Measurements from ENCODE around the gene SKOR1. TPM values are rescaled to one million over a fixed set of nuclear protein-coding genes. Genes with fewer than 3 reads are reported as not detected.

SKOR1 gene
- total and polyA plus RNA-seq, 10 of the 15 experiments (the other 5 are each of a cell fraction or from before 2014, with no cell fraction given), result 0.04 to 0.36 (median 0.10) TPM; not detected in 4

GRCh38 chr15:67775998-67776397 lies 49.3 kb upstream of the SKOR1 start:
- H2AFZ ChIP-seq (ENCODE audit: control insufficient read depth, low read depth, low read length), result no peak overlapping the region
- SMC1A ChIA-PET (ENCODE audit: uncharacterized antibody, unreplicated experiment), result interaction anchor here (1.0 kb wide), 1 partner anchor 28 kb away, joined by 4 read pairs; no protein-coding TSS in a partner anchor
- RAD21 ChIA-PET (ENCODE audit: unreplicated experiment), result no interaction called here
- DNase-seq (ENCODE audit: low read depth, low spot score), result no peak
- no peaks in the 10 kb centered on the region for H3K9me3 ChIP-seq (replicated peaks; ENCODE audit: control insufficient read depth, insufficient read depth, low read length)
- WGBS (ENCODE audit: insufficient coverage, insufficient replicate concordance, low lambda C conversion rate, missing lambda C conversion rate), result 97% methylated on average over 3 of the region's 3 CpGs
- FAIRE-seq, result no peak
- no peak overlapping the region for H3K4me2 ChIP-seq (ENCODE audit: control insufficient read depth, insufficient read depth)
- H4K20me1 ChIP-seq (ENCODE audit: control insufficient read depth, insufficient read depth), result no peaks in the 10 kb centered on the region
- no TSS peak for BruUV-seq (replicated peaks)
- in situ Hi-C loops (cut with MboI) (no loop called here), intact Hi-C loops (cut with micrococcal nuclease; ENCODE audit: unreplicated experiment) (no loop called here)
- H3K4me3 ChIP-seq, result no peak overlapping the region
- no peaks in the 10 kb centered on the region for H3K27me3 ChIP-seq (replicated peaks in 1 of 2; ENCODE audit: control insufficient read depth in 2 of 2, insufficient read depth in 2 of 2, low read length in 1 of 2)
- H3K79me2 ChIP-seq (ENCODE audit: control insufficient read depth, insufficient read depth, low read length), result no peaks in the 10 kb centered on the region
- H3K9ac ChIP-seq (ENCODE audit: control insufficient read depth, insufficient read depth, low read length), result no peak overlapping the region
- no peaks in the 10 kb centered on the region for H3K4me1 ChIP-seq (ENCODE audit: control insufficient read depth, insufficient read depth, low read length)
- no peak for ATAC-seq
- no peak overlapping the region for H3K27ac ChIP-seq (ENCODE audit: control insufficient read depth, insufficient read depth)
- CTCF ChIA-PET, result interaction anchor here (0.7 kb wide), 1 partner anchor 107 kb away, joined by 3 read pairs; no protein-coding TSS in a partner anchor
- TF ChIP-seq NFXL1 (IDR thresholded peaks at IDR 0.05; ENCODE audit: borderline replicate concordance), result no peak
- TF ChIP-seq NFIC (IDR thresholded peaks at IDR 0.05; ENCODE audit: low read depth, low read length), result no peak
- no peak for TF ChIP-seq ZBED1 (IDR thresholded peaks at IDR 0.05; ENCODE audit: borderline replicate concordance)
- H3K36me3 ChIP-seq (ENCODE audit: control insufficient read depth in 2 of 2, insufficient read depth in 2 of 2, low read length in 1 of 2), result no peaks in the 10 kb centered on the region
- POLR2A ChIA-PET, result no interaction called here

GRCh38 chr15:67776600-67776999 lies 48.7 kb upstream of the SKOR1 start:
- Histone ChIP-seq H3K4me3 (no peak overlapping the region), H3K9me3 (replicated peaks; ENCODE audit: control insufficient read depth, insufficient read depth, low read length) (no peaks in the 10 kb centered on the region), H3K79me2 (ENCODE audit: control insufficient read depth, insufficient read depth, low read length) (no peaks in the 10 kb centered on the region), H4K20me1 (ENCODE audit: control insufficient read depth, insufficient read depth) (no peaks in the 10 kb centered on the region), H2AFZ (ENCODE audit: control insufficient read depth, low read depth, low read length) (no peak overlapping the region), H3K27ac (ENCODE audit: control insufficient read depth, insufficient read depth) (no peak overlapping the region), H3K27me3 (replicated peaks in 1 of 2; ENCODE audit: control insufficient read depth in 2 of 2, insufficient read depth in 2 of 2, low read length in 1 of 2) (no peaks in the 10 kb centered on the region), H3K36me3 (ENCODE audit: control insufficient read depth in 2 of 2, insufficient read depth in 2 of 2, low read length in 1 of 2) (no peaks in the 10 kb centered on the region), H3K4me1 (ENCODE audit: control insufficient read depth, insufficient read depth, low read length) (no peaks in the 10 kb centered on the region), H3K4me2 (ENCODE audit: control insufficient read depth, insufficient read depth) (no peak overlapping the region), H3K9ac (ENCODE audit: control insufficient read depth, insufficient read depth, low read length) (no peak overlapping the region)
- CTCF ChIA-PET, result interaction anchor here (0.6 to 0.7 kb wide), 2 partner anchors 107 to 240 kb away, joined by 3 read pairs; no protein-coding TSS in a partner anchor
- intact Hi-C loops (cut with micrococcal nuclease; ENCODE audit: unreplicated experiment) (no loop called here), in situ Hi-C loops (cut with MboI) (no loop called here)
- RAD21 ChIA-PET (ENCODE audit: unreplicated experiment), result no interaction called here
- no peak for ATAC-seq
- BruUV-seq (replicated peaks), result no TSS peak
- WGBS (ENCODE audit: insufficient coverage, insufficient replicate concordance, low lambda C conversion rate, missing lambda C conversion rate), result 46% methylated on average over 3 of the region's 3 CpGs
- POLR2A ChIA-PET, result no interaction called here
- SMC1A ChIA-PET (ENCODE audit: uncharacterized antibody, unreplicated experiment), result no interaction called here
- DNase-seq (ENCODE audit: low read depth, low spot score), result no peak
- FAIRE-seq, result no peak
- TF ChIP-seq TARDBP (IDR thresholded peaks at IDR 0.05; ENCODE audit: borderline replicate concordance), result no peak
- no peak for TF ChIP-seq ESRRA (IDR thresholded peaks at IDR 0.05; ENCODE audit: low read length)
- no peak for TF ChIP-seq MLLT1 (IDR thresholded peaks at IDR 0.05)
- TF ChIP-seq ZSCAN29 (IDR thresholded peaks at IDR 0.05), result no peak
- no peak for TF ChIP-seq E4F1 (IDR thresholded peaks at IDR 0.05; ENCODE audit: borderline replicate concordance, partially characterized antibody)
- no peak for TF ChIP-seq MAX (IDR thresholded peaks at IDR 0.05; ENCODE audit: low read depth, low read length)
- no peak for TF ChIP-seq RFX5 (IDR thresholded peaks at IDR 0.05; ENCODE audit: low read depth, low read length)
- TF ChIP-seq BMI1 (IDR thresholded peaks at IDR 0.05; ENCODE audit: borderline replicate concordance), result no peak
- TF ChIP-seq MXI1 (IDR thresholded peaks at IDR 0.05; ENCODE audit: low read depth, low read length), result no peak
- no peak for TF ChIP-seq KAT2A (conservative IDR thresholded peaks at IDR 0.05; ENCODE audit: control insufficient read depth, low read depth, low read length)

All from GM12878 (cell line).